K562 (cell line): ENCODE measurements around the gene RAB3D. TPM values are rescaled to one million over a fixed set of nuclear protein-coding genes. Genes with fewer than 3 reads are reported as not detected.

ENCODE experiments used
- ARNT ChIP-seq, 2 experiments: fragments of 450-650 bp; IDR thresholded peaks; 2 replicates each; pipeline ENCODE4 v1.6.1; 2016; ENCODE audit warnings: mild to moderate bottlenecking in 1 of 2
- HDAC1 ChIP-seq, 2 experiments: fragments of 450-650 bp; IDR thresholded peaks; 2 replicates each; pipeline ENCODE4 v1.6.1; 2016 to 2017; ENCODE audit warnings: inconsistent platforms in 1 of 2, mild to moderate bottlenecking in 1 of 2, moderate library complexity in 1 of 2
- HNRNPLL ChIP-seq: fragments of 200-400 bp; formaldehyde crosslinking; IDR thresholded peaks from 2 replicates; pipeline ENCODE4 v1.6.1; 2017; ENCODE audit warnings: low read length, low read depth, mild to moderate bottlenecking; ENCODE audit not compliant: poor library complexity, severe bottlenecking
- MCM2 ChIP-seq: fragments of 450-650 bp; IDR thresholded peaks from 2 replicates; pipeline ENCODE4 v1.6.1; 2017; ENCODE audit warnings: low read depth, mild to moderate bottlenecking
- NEUROD1 ChIP-seq: fragments of 150-350 bp; IDR thresholded peaks from 2 replicates; pipeline ENCODE4 v1.6.1; 2014; ENCODE audit warnings: borderline replicate concordance, low read length, low read depth; ENCODE audit not compliant: partially characterized antibody
- RBFOX2 ChIP-seq: fragments of 200-400 bp; formaldehyde crosslinking; IDR thresholded peaks from 2 replicates; pipeline ENCODE4 v1.6.1; 2017; ENCODE audit warnings: low read depth, mild to moderate bottlenecking, low read length, moderate library complexity
- SMAD1 ChIP-seq: fragments of 150-350 bp; IDR thresholded peaks from 2 replicates; pipeline ENCODE4 v1.6.1; 2014; ENCODE audit warnings: low read length, low read depth; ENCODE audit not compliant: partially characterized antibody
- SMAD4 ChIP-seq: fragments of 250-450 bp; sonication (Bioruptor Pico); conservative IDR thresholded peaks from 2 replicates; pipeline ENCODE4 v1.8.0; 2021; ENCODE audit warnings: inconsistent platforms, mild to moderate bottlenecking, moderate library complexity
- SRSF1 ChIP-seq: fragments of 200-400 bp; formaldehyde crosslinking; IDR thresholded peaks from 2 replicates; pipeline ENCODE4 v1.6.1; 2017; ENCODE audit warnings: mild to moderate bottlenecking, low read depth, low read length, moderate library complexity
- TEAD1 ChIP-seq, 2 experiments: fragments of 450-650 bp in 1 of 2; sonication (generic) in 1 of 2; formaldehyde crosslinking; IDR thresholded peaks; 2 replicates each; pipeline versions ENCODE4 v1.4.0 to v1.8.0; 2020 to 2022; ENCODE audit warnings: mild to moderate bottlenecking in 2 of 2, missing genetic modification reagents in 1 of 2
- TEAD2 ChIP-seq: fragments of 450-650 bp; IDR thresholded peaks from 2 replicates; pipeline ENCODE4 v1.6.1; 2016; ENCODE audit warnings: missing genetic modification characterization, control low read depth, missing compliant biosample characterization
- ZBTB7A ChIP-seq: IDR thresholded peaks from 2 replicates; pipeline ENCODE4 v1.6.1; 2011; ENCODE audit warnings: low read depth, mild to moderate bottlenecking, low read length, moderate library complexity, borderline replicate concordance; ENCODE audit not compliant: control insufficient read depth
- ZC3H4 ChIP-seq: sonication (generic); formaldehyde crosslinking; IDR thresholded peaks from 2 replicates; pipeline ENCODE4 v1.9.0; 2021; ENCODE audit warnings: missing genetic modification reagents, borderline replicate concordance
- ZNF3 ChIP-seq: fragments of 250-450 bp; sonication (Bioruptor Pico); IDR thresholded peaks from 2 replicates; pipeline ENCODE4 v1.5.0; 2021; ENCODE audit warnings: mild to moderate bottlenecking, moderate library complexity
- ZNF561 ChIP-seq: fragments of 450-650 bp; formaldehyde crosslinking; conservative IDR thresholded peaks from 2 replicates; pipeline ENCODE4 v1.4.0; 2020; ENCODE audit warnings: mild to moderate bottlenecking, moderate library complexity
- polyA plus RNA-seq, 8 experiments: library from polyadenylated mRNA; depleted of rRNA in 4 of 8; stranded (reverse) in 5 of 8; unstranded in 3 of 8; fragments of >200 nt; fragmentation: Nextera tagmentation in 2 of 8; fragmentation: Illumina TruSeq in 1 of 8; extraction: Ambion mirVana in 2 of 8; extraction: Trizol in 1 of 8; gene quantifications; 2 replicates each; pipeline versions ENCODE4 v1.2.1 to v1.2.3, GENCODE V29; 2011 to 2014; ENCODE audit warnings: inconsistent platforms in 1 of 8, missing spikeins in 1 of 8
- total RNA-seq, 7 experiments: library from RNA; depleted of rRNA in 6 of 7; stranded (reverse); fragments of >200 nt in 6 of 7; fragmentation: Illumina TruSeq in 2 of 7; extraction: Trizol in 2 of 7; gene quantifications; 2 replicates each; pipeline versions ENCODE4 v1.2.1 to v1.2.3, GENCODE V29; 2011 to 2021; ENCODE audit warnings: low replicate concordance in 1 of 7
- TF ChIP-seq, protein P1 (sequence below): fragments of 450-650 bp; formaldehyde crosslinking; IDR thresholded peaks from 2 replicates; pipeline ENCODE4 v1.4.0; 2022; ENCODE audit warnings: missing genetic modification characterization
- TF ChIP-seq, protein P2 (sequence below): fragments of 450-650 bp; formaldehyde crosslinking; IDR thresholded peaks from 2 replicates; pipeline ENCODE4 v1.4.0; 2020; ENCODE audit warnings: mild to moderate bottlenecking, moderate library complexity
- TF ChIP-seq, protein P3 (sequence below), 3 experiments: fragments of 200-800 bp in 1 of 3; fragments of 250-450 bp in 1 of 3; fragments of 450-650 bp in 1 of 3; sonication (Bioruptor Pico) in 1 of 3; sonication (Bioruptor generic) in 1 of 3; formaldehyde crosslinking in 1 of 3; IDR thresholded peaks; 2 replicates each; pipeline versions ENCODE4 v1.6.1 to v1.8.0; 2016 to 2022; ENCODE audit warnings: mild to moderate bottlenecking in 2 of 3, missing genetic modification characterization in 2 of 3, missing compliant biosample characterization in 1 of 3, moderate library complexity in 1 of 3
- TF ChIP-seq, protein P4 (sequence below): sonication (generic); formaldehyde crosslinking; IDR thresholded peaks from 2 replicates; pipeline ENCODE4 v1.8.1; 2023; ENCODE audit warnings: mild to moderate bottlenecking, missing genetic modification reagents, moderate library complexity

The RAB3D gene
- total and polyA plus RNA-seq, 9 of the 15 experiments (the other 6 are each of a cell fraction or from before 2014, with no cell fraction given): 0.34 to 3.3 (median 1.3) TPM

DNA sequence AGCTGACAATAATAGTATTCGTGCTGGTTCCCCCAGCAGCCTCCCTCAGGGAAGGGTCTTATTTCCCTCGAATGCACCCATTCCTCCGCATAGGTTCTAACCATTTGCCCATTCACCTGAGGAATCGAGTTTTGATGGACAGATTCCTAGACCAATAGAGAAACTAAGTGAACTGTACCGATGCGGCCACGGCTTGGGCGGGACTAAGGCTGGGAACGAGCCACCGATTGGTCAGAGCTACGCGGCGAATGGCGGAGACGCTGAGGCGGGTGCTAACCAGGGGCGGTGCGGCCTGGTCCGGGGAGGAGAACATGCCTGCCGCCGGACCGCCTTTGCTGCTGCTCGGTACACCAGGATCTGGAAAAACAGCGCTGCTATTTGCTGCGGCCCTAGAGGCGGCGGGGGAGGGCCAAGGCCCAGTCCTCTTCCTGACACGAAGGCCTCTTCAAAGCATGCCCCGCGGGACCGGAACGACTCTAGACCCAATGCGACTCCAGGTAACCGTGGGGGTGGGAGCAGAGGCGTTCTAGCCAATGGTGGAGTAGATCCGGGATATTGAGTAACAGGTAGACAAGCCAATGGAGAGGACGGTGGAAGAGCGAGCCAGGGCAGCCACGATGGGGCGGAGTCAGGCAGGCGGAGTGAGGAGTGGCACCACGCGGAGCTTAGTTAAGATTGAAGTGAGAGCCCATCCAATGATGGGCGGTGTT is 35.1 kb upstream of the RAB3D start, which contains the start of gene SWSAP1 (continued):
- TF ChIP-seq, protein P1, sequence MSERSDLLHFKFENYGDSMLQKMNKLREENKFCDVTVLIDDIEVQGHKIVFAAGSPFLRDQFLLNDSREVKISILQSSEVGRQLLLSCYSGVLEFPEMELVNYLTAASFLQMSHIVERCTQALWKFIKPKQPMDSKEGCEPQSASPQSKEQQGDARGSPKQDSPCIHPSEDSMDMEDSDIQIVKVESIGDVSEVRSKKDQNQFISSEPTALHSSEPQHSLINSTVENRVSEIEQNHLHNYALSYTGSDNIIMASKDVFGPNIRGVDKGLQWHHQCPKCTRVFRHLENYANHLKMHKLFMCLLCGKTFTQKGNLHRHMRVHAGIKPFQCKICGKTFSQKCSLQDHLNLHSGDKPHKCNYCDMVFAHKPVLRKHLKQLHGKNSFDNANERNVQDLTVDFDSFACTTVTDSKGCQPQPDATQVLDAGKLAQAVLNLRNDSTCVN (CRISPR knock-in tag): peak; percentile 64; the same call in 1 of the 2 replicates
- TF ChIP-seq HNRNPLL (peak; percentile 18), ARNT (IDR thresholded peaks at IDR 0.05) (no peak), SMAD4 (CRISPR knock-in tag) (peak; percentile 50; the same call in 1 of the 2 replicates), NEUROD1 (peak; percentile 42), SMAD1 (peak; percentile 14), TEAD2 (tag) (no peak), TEAD1 (CRISPR knock-in tag; IDR thresholded peaks at IDR 0.05) (peak; percentile 71 to 85; a peak in 3 of 4 replicates), RBFOX2 (peak; percentile 92), ZC3H4 (CRISPR knock-in tag) (no peak), SRSF1 (no peak), MCM2 (no peak), ZNF3 (CRISPR knock-in tag) (no peak), HDAC1 (IDR thresholded peaks at IDR 0.05) (peak in 1 of 2 experiments; percentile 22; a peak in 2 of 4 replicates), ZNF561 (CRISPR knock-in tag) (0 out of 2 replicates have a peak, but pooled peaks have one; percentile 37), ZBTB7A (0 out of 2 replicates have a peak, but pooled peaks have one; percentile 11)
- TF ChIP-seq, protein P2, sequence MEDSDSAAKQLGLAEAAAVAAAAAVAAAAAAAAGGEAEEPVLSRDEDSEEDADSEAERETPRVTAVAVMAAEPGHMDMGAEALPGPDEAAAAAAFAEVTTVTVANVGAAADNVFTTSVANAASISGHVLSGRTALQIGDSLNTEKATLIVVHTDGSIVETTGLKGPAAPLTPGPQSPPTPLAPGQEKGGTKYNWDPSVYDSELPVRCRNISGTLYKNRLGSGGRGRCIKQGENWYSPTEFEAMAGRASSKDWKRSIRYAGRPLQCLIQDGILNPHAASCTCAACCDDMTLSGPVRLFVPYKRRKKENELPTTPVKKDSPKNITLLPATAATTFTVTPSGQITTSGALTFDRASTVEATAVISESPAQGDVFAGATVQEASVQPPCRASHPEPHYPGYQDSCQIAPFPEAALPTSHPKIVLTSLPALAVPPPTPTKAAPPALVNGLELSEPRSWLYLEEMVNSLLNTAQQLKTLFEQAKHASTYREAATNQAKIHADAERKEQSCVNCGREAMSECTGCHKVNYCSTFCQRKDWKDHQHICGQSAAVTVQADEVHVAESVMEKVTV (CRISPR knock-in tag): 0 out of 2 replicates have a peak, but pooled peaks have one; percentile 5
- TF ChIP-seq, protein P3, sequence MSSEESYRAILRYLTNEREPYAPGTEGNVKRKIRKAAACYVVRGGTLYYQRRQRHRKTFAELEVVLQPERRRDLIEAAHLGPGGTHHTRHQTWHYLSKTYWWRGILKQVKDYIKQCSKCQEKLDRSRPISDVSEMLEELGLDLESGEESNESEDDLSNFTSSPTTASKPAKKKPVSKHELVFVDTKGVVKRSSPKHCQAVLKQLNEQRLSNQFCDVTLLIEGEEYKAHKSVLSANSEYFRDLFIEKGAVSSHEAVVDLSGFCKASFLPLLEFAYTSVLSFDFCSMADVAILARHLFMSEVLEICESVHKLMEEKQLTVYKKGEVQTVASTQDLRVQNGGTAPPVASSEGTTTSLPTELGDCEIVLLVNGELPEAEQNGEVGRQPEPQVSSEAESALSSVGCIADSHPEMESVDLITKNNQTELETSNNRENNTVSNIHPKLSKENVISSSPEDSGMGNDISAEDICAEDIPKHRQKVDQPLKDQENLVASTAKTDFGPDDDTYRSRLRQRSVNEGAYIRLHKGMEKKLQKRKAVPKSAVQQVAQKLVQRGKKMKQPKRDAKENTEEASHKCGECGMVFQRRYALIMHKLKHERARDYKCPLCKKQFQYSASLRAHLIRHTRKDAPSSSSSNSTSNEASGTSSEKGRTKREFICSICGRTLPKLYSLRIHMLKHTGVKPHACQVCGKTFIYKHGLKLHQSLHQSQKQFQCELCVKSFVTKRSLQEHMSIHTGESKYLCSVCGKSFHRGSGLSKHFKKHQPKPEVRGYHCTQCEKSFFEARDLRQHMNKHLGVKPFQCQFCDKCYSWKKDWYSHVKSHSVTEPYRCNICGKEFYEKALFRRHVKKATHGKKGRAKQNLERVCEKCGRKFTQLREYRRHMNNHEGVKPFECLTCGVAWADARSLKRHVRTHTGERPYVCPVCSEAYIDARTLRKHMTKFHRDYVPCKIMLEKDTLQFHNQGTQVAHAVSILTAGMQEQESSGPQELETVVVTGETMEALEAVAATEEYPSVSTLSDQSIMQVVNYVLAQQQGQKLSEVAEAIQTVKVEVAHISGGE (CRISPR knock-in tag; IDR thresholded peaks at IDR 0.05): peak in 2 of 3 experiments; percentile 44 to 78; a peak in 3 of 6 replicates
- TF ChIP-seq, protein P4, sequence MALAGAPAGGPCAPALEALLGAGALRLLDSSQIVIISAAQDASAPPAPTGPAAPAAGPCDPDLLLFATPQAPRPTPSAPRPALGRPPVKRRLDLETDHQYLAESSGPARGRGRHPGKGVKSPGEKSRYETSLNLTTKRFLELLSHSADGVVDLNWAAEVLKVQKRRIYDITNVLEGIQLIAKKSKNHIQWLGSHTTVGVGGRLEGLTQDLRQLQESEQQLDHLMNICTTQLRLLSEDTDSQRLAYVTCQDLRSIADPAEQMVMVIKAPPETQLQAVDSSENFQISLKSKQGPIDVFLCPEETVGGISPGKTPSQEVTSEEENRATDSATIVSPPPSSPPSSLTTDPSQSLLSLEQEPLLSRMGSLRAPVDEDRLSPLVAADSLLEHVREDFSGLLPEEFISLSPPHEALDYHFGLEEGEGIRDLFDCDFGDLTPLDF (CRISPR knock-in tag): no peak
